ENCODE data around the gene SFXN3.

The SFXN3 gene

DNA sequence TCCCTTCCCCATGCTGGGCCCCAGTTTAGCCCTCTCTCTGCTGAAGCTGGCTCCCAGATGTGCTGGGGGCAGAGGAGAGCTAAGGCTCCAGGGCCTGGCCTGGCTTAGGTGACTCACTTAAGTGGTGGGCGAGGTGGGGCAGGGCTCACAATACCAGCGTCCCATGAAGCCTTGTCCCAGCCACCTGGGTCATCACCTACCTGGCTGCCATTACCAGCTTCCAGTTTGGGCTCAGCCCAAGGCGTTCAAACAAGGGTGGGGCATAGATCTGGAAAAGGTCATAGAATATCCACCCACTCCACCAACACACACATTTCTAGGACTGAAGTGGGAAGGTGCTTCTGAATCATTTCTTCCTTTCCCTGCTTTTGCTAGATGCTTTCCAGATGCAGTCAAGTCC lies 39.1 kb downstream of the SFXN3 start:
- H3K4me3 ChIP-seq = no peak overlapping the region
- no peaks in the 10 kb centered on the region for H3K9me3 ChIP-seq
- no peaks in the 10 kb centered on the region for H3K36me3 ChIP-seq
- intact Hi-C loops (cut with DNase I; ENCODE audit: low total_unique reads) = no loop called here
- no peak for DNase-seq
- H3K27me3 ChIP-seq = peaks cover 0 to 32% of the 10 kb centered on the region in 2 donors
- TF ChIP-seq, protein P1, sequence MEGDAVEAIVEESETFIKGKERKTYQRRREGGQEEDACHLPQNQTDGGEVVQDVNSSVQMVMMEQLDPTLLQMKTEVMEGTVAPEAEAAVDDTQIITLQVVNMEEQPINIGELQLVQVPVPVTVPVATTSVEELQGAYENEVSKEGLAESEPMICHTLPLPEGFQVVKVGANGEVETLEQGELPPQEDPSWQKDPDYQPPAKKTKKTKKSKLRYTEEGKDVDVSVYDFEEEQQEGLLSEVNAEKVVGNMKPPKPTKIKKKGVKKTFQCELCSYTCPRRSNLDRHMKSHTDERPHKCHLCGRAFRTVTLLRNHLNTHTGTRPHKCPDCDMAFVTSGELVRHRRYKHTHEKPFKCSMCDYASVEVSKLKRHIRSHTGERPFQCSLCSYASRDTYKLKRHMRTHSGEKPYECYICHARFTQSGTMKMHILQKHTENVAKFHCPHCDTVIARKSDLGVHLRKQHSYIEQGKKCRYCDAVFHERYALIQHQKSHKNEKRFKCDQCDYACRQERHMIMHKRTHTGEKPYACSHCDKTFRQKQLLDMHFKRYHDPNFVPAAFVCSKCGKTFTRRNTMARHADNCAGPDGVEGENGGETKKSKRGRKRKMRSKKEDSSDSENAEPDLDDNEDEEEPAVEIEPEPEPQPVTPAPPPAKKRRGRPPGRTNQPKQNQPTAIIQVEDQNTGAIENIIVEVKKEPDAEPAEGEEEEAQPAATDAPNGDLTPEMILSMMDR (IDR thresholded peaks at IDR 0.05) = no peak
- no peak overlapping the region for H3K27ac ChIP-seq
- peaks cover 0 to 25% (median 21%) of the 10 kb centered on the region in 4 donors for H3K4me1 ChIP-seq

DNA sequence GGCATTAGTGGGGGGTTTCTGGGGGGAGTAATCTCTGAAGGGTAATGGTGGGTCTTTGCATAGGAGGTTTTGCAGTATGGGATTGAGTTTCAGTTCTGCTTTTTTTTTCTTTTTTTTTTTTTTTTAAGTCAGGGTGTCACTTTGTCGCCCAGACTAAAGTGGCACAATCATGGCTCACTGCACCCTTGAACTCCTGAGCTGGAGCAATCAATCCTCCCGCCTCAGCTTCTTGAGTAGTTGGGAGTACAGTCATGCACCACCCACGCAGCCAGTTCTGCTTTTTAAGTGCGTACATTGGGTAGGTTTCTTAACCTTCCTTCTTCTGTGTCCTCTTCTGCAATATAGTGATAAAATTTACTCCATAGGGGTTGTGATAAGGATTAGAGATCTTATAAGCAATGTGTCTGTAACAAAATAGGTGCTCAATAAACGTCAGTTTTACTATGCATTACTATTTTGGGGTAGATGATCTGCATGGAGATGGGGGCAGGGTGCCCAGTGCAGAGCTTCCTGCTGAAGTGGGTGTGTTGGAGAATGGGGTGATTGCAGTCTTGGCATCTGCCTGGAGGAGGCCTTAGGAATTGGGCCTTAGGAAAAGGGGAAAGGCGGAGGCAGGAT lies 40.3 kb downstream of the SFXN3 start:
- peaks cover 0 to 44% of the 10 kb centered on the region in 2 donors for H3K27me3 ChIP-seq

DNA sequence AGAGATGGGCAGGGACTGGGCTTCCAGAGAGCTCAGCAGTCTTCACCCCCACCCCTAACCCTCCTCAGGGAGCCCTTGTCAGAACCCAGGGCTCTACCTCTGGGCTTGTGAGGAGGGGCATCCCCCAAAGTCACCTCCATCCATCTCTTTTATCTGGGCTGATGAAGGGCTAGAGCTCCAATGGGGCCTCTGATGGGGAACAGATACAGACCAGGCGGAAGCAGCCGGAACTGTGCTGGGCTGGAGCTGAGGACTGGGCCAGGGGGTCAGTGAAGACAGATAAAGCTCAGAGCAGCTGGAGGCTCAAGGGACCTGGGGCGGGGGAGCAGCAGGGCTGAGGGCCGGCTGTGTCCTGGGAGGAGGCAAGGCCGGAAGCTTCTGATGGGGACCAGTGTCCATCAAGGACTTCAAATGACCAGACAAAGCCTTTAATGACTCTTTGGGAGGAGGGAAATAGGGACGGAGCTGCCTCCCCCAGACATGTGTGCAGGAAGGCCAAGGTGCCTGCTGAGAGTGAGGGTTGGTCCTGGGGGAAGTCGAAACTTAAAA lies 40.9 kb downstream of the SFXN3 start:
- TF ChIP-seq, protein P1 (IDR thresholded peaks at IDR 0.05) = no peak
- H3K9me3 ChIP-seq = no peaks in the 10 kb centered on the region
- intact Hi-C loops (cut with DNase I; ENCODE audit: low total_unique reads) = no loop called here
- peaks cover 0 to 8% (median 8%) of the 10 kb centered on the region in 4 donors for H3K4me1 ChIP-seq
- no peak overlapping the region for H3K4me3 ChIP-seq
- no peak overlapping the region for H3K27ac ChIP-seq
- peaks cover 0 to 50% of the 10 kb centered on the region in 2 donors for H3K27me3 ChIP-seq
- DNase-seq = no peak
- no peaks in the 10 kb centered on the region for H3K36me3 ChIP-seq

More for the DNA sequence above, 40.3 kb downstream of the SFXN3 start:
- peak in 1 of 2 donors; percentile 53 for DNase-seq
- H3K27ac ChIP-seq = no peak overlapping the region
- H3K4me1 ChIP-seq = peaks cover 0 to 14% (median 13%) of the 10 kb centered on the region in 4 donors
- H3K9me3 ChIP-seq = no peaks in the 10 kb centered on the region
- TF ChIP-seq, protein P1 (IDR thresholded peaks at IDR 0.05) = no peak
- intact Hi-C loops (cut with DNase I; ENCODE audit: low total_unique reads) = no loop called here
- H3K36me3 ChIP-seq = no peaks in the 10 kb centered on the region
- no peak overlapping the region for H3K4me3 ChIP-seq

DNA sequence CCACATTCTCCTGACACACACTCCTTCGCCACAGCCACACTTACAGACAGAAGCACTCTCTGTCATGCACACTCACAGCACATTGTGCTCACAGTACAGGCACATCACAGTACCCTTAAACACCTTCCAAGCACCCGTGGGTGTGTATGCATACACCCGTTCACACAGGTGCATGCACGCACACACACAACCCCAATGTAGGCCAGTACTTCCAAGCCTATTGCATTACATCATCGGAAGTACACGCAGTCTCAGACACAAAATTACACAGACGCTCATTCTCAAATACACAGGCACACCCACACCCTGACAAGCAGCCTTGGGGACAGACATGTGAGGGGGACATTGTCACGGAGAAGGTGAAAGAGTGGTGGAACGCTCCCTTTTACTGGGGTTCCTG lies 41.9 kb downstream of the SFXN3 start:
- intact Hi-C loops (cut with DNase I; ENCODE audit: low total_unique reads) = no loop called here
- H3K27me3 ChIP-seq = peaks cover 0 to 54% of the 10 kb centered on the region in 2 donors
- TF ChIP-seq, protein P1 (IDR thresholded peaks at IDR 0.05) = no peak

DNA sequence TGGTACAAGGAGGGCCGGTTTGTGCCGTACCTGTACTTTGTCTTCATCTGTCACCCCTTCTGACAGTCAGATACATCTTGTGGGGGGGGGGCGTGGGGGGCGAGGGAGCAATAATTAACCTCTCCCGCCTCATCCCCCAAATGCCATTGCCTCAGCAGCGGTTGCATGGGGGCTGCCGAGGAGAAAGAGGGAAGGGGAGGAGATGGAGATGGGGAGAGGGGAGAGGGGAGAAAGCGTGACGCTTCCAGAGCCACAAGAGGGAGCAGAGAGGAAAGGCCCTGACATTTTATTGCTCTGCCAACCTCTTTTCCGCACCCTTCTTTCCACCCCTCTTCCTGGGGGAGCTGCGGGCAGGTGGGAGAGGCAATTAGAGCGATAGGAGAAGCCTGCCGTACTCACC lies 42.6 kb downstream of the SFXN3 start:
- DNase-seq = no peak
- H3K4me1 ChIP-seq = no peaks in the 10 kb centered on the region
- H3K36me3 ChIP-seq = no peaks in the 10 kb centered on the region
- no peak overlapping the region for H3K4me3 ChIP-seq
- no peaks in the 10 kb centered on the region for H3K9me3 ChIP-seq
- intact Hi-C loops (cut with DNase I; ENCODE audit: low total_unique reads) = no loop called here
- TF ChIP-seq, protein P1 (IDR thresholded peaks at IDR 0.05) = no peak
- H3K27ac ChIP-seq = no peak overlapping the region
- H3K27me3 ChIP-seq = peaks cover 0 to 60% of the 10 kb centered on the region in 2 donors

More for the DNA sequence above, 41.9 kb downstream of the SFXN3 start:
- Histone ChIP-seq H3K27ac (no peak overlapping the region), H3K4me1 (no peaks in the 10 kb centered on the region), H3K9me3 (no peaks in the 10 kb centered on the region), H3K4me3 (no peak overlapping the region), H3K36me3 (no peaks in the 10 kb centered on the region)
- no peak for DNase-seq

All from tibial artery (tissue), 4 donors.